ENCODE data around the gene STUM.

DNA sequence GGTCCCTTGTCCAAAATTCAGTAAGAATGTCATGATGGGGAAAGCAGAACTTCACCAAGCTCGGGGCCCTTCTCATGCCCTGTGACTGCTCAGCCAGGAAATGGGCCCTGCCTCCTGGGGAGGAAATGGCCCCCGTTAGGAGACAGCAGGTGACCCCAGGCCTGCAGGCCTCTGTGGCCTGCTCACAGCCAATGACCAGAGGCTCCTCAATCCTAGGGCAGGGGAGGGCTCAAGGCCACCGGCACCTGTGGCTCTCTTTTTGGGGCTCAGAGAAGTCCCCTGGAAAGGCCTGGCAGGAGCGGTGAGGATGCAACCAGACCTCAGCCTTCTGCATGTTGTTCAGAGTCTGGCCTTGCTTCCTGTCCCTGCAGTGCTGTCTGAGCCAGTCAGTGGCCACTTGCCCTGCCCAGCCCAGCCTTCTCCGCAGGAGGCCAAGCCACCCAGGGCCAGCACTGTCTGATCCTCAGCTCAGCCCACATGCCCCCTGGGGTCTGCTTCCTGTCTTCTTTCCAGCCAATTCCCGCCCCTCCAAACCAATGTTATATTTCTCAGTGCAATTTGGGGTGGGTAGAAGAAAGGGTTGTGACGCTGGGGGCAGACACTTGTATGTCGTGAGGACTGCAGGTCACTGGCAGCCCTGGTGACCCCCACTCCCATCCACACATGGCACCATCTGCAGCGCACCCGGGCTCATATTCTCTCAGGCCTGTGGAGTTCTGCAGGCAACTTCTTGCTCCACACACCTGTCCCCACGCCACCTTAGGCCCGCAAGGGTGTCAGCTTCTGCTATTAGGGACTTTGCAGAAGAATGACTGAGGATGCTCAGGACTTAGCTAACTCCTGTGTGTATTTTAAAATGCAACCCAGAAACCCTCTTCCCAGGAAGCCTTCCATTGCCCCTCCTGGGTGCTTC is 106.9 kb downstream of the STUM start:
- TF ChIP-seq POLR2AphosphoS5 (IDR thresholded peaks at IDR 0.05; ENCODE audit: borderline replicate concordance, low read depth, low read length) (no peak), EZH2 (IDR thresholded peaks at IDR 0.05) (no peak)
